Measurements from ENCODE around the gene MAP3K7. TPM values are rescaled to one million over a fixed set of nuclear protein-coding genes. Genes with fewer than 3 reads are reported as not detected.

Gene MAP3K7
- total RNA-seq, 1 donor from 2014 or later: 27.2 TPM

- no peak for ATAC-seq (ENCODE audit: low read depth)
- no peaks in the 10 kb centered on the region for H3K9me3 Mint-ChIP-seq
- CTCF ChIA-PET: no interaction called here
- no peak for DNase-seq
- H3K27ac Mint-ChIP-seq: no peak overlapping the region
- no peaks in the 10 kb centered on the region for H3K36me3 Mint-ChIP-seq (ENCODE audit: low read depth)
- H3K4me1 Mint-ChIP-seq: no peaks in the 10 kb centered on the region
- TF ChIP-seq CTCF (IDR thresholded peaks at IDR 0.05): no peak
- intact Hi-C loops (cut with micrococcal nuclease): no loop called here
- POLR2A ChIA-PET: no interaction called here
- H3K27me3 Mint-ChIP-seq: peaks cover 22% of the 10 kb centered on the region
- H3K4me3 Mint-ChIP-seq: no peak overlapping the region
Measured at GRCh38 chr6:90496258-90497016, 90.4 kb downstream of the MAP3K7 start.

DNA sequence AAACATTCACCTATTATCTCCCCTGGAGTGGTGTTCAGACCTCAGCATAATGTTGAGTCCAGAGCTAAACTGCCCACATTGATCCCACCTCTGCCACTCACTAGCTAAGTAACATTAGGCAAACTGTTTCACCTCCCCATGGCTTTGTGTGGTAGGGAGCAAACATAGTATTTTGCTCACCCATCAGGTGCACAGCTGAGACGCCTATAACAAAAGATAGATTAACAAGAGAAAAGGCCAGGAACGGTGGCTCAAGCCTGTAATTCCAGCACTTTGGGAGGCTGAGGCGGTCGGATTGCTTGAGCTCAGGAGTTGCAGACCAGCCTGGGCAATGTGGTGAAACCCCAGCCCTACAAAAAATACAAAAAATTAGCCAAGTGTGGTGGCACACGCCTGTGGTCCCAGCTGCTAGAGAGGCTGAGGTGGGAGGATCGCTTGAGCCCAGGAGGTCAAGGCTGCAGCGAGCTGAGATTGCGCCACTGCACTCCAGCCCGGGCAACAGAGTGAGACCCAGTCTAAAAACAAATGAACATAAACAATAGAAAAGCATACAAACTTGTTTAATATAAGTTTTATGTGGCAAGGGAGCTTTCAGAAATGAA lies 91.6 kb downstream of the MAP3K7 start:
- intact Hi-C loops (cut with micrococcal nuclease): no loop called here
- CTCF ChIA-PET: no interaction called here
- POLR2A ChIA-PET: no interaction called here
- peaks cover 22% of the 10 kb centered on the region for H3K27me3 Mint-ChIP-seq
- no peaks in the 10 kb centered on the region for H3K36me3 Mint-ChIP-seq (ENCODE audit: low read depth)
- H3K4me1 Mint-ChIP-seq: no peaks in the 10 kb centered on the region
- ATAC-seq (ENCODE audit: low read depth): no peak
- no peak for DNase-seq
- H3K4me3 Mint-ChIP-seq: no peak overlapping the region
- no peak for TF ChIP-seq CTCF (IDR thresholded peaks at IDR 0.05)
- no peak overlapping the region for H3K27ac Mint-ChIP-seq
- H3K9me3 Mint-ChIP-seq: no peaks in the 10 kb centered on the region

GRCh38 chr6:90494067-90494780 lies 92.6 kb downstream of the MAP3K7 start:
- H3K36me3 Mint-ChIP-seq (ENCODE audit: low read depth): no peaks in the 10 kb centered on the region
- DNase-seq: no peak
- peaks cover 22% of the 10 kb centered on the region for H3K27me3 Mint-ChIP-seq
- H3K4me1 Mint-ChIP-seq: no peaks in the 10 kb centered on the region
- H3K27ac Mint-ChIP-seq: no peak overlapping the region
- intact Hi-C loops (cut with micrococcal nuclease): no loop called here
- CTCF ChIA-PET: interaction anchor here (2.3 kb wide), 1 partner anchor 15 kb away, joined by 8 read pairs; no protein-coding TSS in a partner anchor
- no peak for TF ChIP-seq CTCF (IDR thresholded peaks at IDR 0.05)
- ATAC-seq (ENCODE audit: low read depth): no peak
- no peaks in the 10 kb centered on the region for H3K9me3 Mint-ChIP-seq
- POLR2A ChIA-PET: no interaction called here
- H3K4me3 Mint-ChIP-seq: no peak overlapping the region

- TF ChIP-seq CTCF (IDR thresholded peaks at IDR 0.05): no peak
Measured at GRCh38 chr6:90493332-90493731, 93.5 kb downstream of the MAP3K7 start.

DNA sequence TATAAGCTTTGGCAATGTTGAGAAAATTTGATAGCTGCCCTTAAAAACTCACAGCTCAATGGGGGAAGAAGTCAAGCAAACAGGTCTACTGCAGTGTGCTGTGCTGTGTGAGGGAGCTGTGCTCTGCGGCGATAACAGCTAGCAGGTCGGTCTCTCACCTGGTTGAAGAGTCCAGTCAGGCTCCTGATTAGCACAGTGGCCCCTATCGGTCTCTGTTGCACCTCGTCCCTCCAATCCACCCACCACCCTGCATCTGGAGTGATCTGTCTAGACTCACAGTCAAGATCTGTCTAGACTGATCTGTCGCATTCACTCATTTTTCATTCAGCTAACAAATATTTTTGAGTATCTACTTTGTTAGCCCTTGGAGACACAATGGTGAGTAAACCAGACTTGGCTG lies 94.1 kb downstream of the MAP3K7 start:
- intact Hi-C loops (cut with micrococcal nuclease): no loop called here
- ATAC-seq (ENCODE audit: low read depth) (no peak), DNase-seq (no peak)
- H3K36me3 Mint-ChIP-seq (ENCODE audit: low read depth): no peaks in the 10 kb centered on the region
- CTCF ChIA-PET: interaction anchor here (2.3 kb wide), 1 partner anchor 14 kb away, joined by 8 read pairs; no protein-coding TSS in a partner anchor
- no peaks in the 10 kb centered on the region for H3K9me3 Mint-ChIP-seq
- POLR2A ChIA-PET: no interaction called here
- H3K27ac Mint-ChIP-seq: no peak overlapping the region
- no peaks in the 10 kb centered on the region for H3K4me1 Mint-ChIP-seq
- H3K4me3 Mint-ChIP-seq: no peak overlapping the region
- no peak for TF ChIP-seq CTCF (IDR thresholded peaks at IDR 0.05)
- H3K27me3 Mint-ChIP-seq: peaks cover 22% of the 10 kb centered on the region

More at GRCh38 chr6:90493332-90493731, 93.5 kb downstream of the MAP3K7 start:
- CTCF ChIA-PET: interaction anchor here (2.3 kb wide), 1 partner anchor 14 kb away, joined by 8 read pairs; no protein-coding TSS in a partner anchor
- no peaks in the 10 kb centered on the region for H3K36me3 Mint-ChIP-seq (ENCODE audit: low read depth)
- ATAC-seq (ENCODE audit: low read depth) (no peak), DNase-seq (no peak)
- intact Hi-C loops (cut with micrococcal nuclease): no loop called here
- POLR2A ChIA-PET: no interaction called here
- H3K27me3 Mint-ChIP-seq: peaks cover 22% of the 10 kb centered on the region
- H3K4me3 Mint-ChIP-seq: no peak overlapping the region
- no peaks in the 10 kb centered on the region for H3K4me1 Mint-ChIP-seq
- H3K9me3 Mint-ChIP-seq: no peaks in the 10 kb centered on the region
- no peak overlapping the region for H3K27ac Mint-ChIP-seq
